BJ (cell line): ENCODE measurements around the gene ASIC3. TPM values are rescaled to one million over a fixed set of nuclear protein-coding genes. Genes with fewer than 3 reads are reported as not detected.

Source experiments
- CTCF ChIA-PET: fragments of 350-600 bp; formaldehyde crosslinking; extraction: SDS; loops from one replicate; lab custom pipeline; 2021; ENCODE audit warnings: antibody characterized with exemption, inconsistent platforms; lab: Yijun Ruan, JAX
- POLR2A ChIA-PET: fragments of 300-600 bp; sonication (Branson Sonifier 250); formaldehyde crosslinking; extraction: SDS; loops from one replicate; lab custom pipeline; 2021; ENCODE audit warnings: antibody characterized with exemption; lab: Charles Lee
- DNase-seq: peaks from one replicate; pipeline ENCODE4 v3.0.0-alpha.2; 2011; ENCODE audit warnings: low read depth
- H3K27me3 ChIP-seq: 2 replicates; pipeline ENCODE4 v1.6.0; 2011; ENCODE audit warnings: low read length; ENCODE audit not compliant: control insufficient read depth, insufficient read depth
- H3K36me3 ChIP-seq: 2 replicates; pipeline ENCODE4 v1.5.1; 2011; ENCODE audit warnings: low read length; ENCODE audit not compliant: control insufficient read depth, insufficient read depth
- H3K4me3 ChIP-seq: 2 replicates; pipeline ENCODE4 v1.5.1; 2011; ENCODE audit warnings: low read depth, mild to moderate bottlenecking, control low read depth, low read length
- polyA plus RNA-seq: library from polyadenylated mRNA; depleted of rRNA; stranded (reverse); fragments of >200 nt; gene quantifications from 2 replicates; pipeline ENCODE4 v1.2.3, GENCODE V29; 2011
- TF ChIP-seq, protein P1 (sequence below): IDR thresholded peaks from 2 replicates; pipeline ENCODE4 v1.5.1; 2011; ENCODE audit warnings: low read depth, mild to moderate bottlenecking, control low read depth, inconsistent platforms, low read length, moderate library complexity; ENCODE audit not compliant: insufficient read depth

The ASIC3 gene
- polyA plus RNA-seq, 1 experiment, result 0.45 TPM

- peak overlapping the region; percentile 81 for H3K4me3 ChIP-seq
- H3K36me3 ChIP-seq, result peaks cover under 1% of the 10 kb centered on the region; the same call in 1 of the 2 replicates
- TF ChIP-seq, protein P1, sequence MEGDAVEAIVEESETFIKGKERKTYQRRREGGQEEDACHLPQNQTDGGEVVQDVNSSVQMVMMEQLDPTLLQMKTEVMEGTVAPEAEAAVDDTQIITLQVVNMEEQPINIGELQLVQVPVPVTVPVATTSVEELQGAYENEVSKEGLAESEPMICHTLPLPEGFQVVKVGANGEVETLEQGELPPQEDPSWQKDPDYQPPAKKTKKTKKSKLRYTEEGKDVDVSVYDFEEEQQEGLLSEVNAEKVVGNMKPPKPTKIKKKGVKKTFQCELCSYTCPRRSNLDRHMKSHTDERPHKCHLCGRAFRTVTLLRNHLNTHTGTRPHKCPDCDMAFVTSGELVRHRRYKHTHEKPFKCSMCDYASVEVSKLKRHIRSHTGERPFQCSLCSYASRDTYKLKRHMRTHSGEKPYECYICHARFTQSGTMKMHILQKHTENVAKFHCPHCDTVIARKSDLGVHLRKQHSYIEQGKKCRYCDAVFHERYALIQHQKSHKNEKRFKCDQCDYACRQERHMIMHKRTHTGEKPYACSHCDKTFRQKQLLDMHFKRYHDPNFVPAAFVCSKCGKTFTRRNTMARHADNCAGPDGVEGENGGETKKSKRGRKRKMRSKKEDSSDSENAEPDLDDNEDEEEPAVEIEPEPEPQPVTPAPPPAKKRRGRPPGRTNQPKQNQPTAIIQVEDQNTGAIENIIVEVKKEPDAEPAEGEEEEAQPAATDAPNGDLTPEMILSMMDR, result no peak
- ChIA-PET CTCF (interaction anchor here (0.8 to 3.1 kb wide), 4 partner anchors 41 to 71 kb away, joined by 3 to 13 read pairs (median 8); partner anchors contain the start of gene ABCB8), POLR2A (no interaction called here)
- DNase-seq, result no peak
- H3K27me3 ChIP-seq, result no peaks in the 10 kb centered on the region
These were observed 35.5 kb downstream of the ASIC3 start for GRCh38 chr7:151083824-151084160.

GRCh38 chr7:151085329-151085690 is 37.0 kb downstream of the ASIC3 start:
- H3K36me3 ChIP-seq, result no peaks in the 10 kb centered on the region
- no peak overlapping the region for H3K4me3 ChIP-seq
- TF ChIP-seq, protein P1, result no peak
- ChIA-PET POLR2A (no interaction called here), CTCF (interaction anchor here (1.0 to 12.9 kb wide), 5 partner anchors 9 to 72 kb away, joined by 4 to 143 read pairs (median 4); no protein-coding TSS in a partner anchor)
- no peaks in the 10 kb centered on the region for H3K27me3 ChIP-seq
- DNase-seq, result no peak

DNA sequence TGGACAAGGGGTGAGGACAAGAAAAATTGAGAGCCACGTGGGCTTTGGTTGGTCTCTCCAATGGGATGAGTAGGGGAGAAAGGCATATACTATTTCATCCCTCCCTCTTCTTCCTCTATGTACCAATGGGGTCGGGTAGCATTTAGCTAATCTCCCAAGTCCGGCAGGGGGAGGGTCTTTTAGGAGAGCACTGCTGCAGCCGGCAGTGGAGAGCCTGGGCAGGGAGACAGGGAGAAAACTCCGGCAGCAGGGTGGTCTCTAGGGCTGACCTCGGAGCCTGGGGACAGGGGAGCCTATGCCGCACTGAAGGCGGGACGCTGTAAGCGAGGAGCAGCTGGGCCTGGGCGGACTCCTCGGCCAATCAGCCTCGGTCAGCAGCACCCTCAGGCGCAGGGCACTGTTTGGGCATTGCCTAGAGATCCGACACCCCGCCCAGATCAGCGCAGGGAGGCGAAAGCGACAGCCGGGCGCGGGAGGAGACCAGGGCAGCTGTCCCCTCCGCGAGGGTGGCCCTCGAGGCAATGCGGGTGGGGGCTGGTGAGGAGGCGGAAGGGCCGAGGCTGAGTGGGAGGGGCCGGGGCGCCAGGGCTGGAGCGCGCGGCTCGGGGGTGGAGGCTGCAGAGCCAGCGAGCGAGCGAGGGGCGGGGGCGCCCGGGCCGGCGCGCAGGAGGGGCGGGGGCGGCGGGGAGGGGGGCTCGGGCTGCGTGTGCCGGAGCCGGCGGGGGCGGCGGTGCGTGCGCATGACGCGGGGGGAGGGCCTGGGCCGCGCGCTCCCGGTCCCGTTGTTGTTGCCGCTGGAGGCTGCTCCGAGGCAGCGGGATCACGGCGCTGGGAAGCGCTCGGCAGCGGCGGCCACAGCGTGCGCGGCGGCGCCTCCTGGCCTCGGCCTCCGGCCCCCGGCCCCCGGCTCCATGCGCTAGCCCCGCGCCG is 37.6 kb downstream of the ASIC3 start, which contains the start of gene AGAP3:
Gene AGAP3 (plus strand): TSS at position 785 of the 930 bp plus-strand sequence. CDS start 267 bp downstream, outside the sequence.
- TF ChIP-seq, protein P1, result no peak
- ChIA-PET POLR2A (no interaction called here), CTCF (interaction anchor here (0.9 to 12.9 kb wide), 5 partner anchors 9 to 72 kb away, joined by 4 to 143 read pairs (median 4); no protein-coding TSS in a partner anchor)
- Histone ChIP-seq H3K36me3 (no peaks in the 10 kb centered on the region), H3K27me3 (no peaks in the 10 kb centered on the region), H3K4me3 (peak within 1 kb of the TSS; percentile 91)
- no peak for DNase-seq

DNA sequence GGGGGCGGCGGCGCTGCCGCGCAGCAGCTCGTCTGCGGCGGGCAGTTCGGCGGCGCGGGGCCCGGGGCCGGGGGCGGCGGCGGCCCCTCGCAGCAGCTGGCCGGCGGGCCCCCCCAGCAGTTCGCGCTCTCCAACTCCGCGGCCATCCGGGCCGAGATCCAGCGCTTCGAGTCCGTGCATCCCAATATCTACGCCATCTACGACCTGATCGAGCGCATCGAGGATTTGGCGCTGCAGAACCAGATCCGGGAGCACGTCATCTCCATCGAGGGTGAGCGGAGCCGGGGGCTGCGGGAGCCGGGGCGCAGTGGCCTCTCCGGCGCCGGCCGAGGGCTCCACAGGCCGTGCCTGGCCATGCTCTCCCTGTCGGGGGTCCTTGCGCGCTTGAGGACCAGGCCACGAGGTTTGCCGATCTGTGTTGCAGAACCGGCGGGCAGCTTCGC is 38.5 kb downstream of the ASIC3 start:
- Histone ChIP-seq H3K27me3 (no peaks in the 10 kb centered on the region), H3K36me3 (no peaks in the 10 kb centered on the region), H3K4me3 (peak overlapping the region; percentile 91)
- DNase-seq, result no peak
- ChIA-PET CTCF (interaction anchor here (0.9 to 12.9 kb wide), 2 partner anchors 18 to 24 kb away, joined by 4 to 143 read pairs; no protein-coding TSS in a partner anchor), POLR2A (no interaction called here)
- TF ChIP-seq, protein P1, result no peak
